GM19438 (cell line): ENCODE measurements around the gene AGGF1.
"Not testable (repeated sequence)": the region's sequence is repeated elsewhere in the genome, so short reads cannot be mapped to it uniquely, and the experiment has no call there.

ENCODE experiments used
- ATAC-seq: cut with Tn5 transposase; IDR thresholded peaks from one replicate; pipeline ENCODE4 v1.9.1; 2021; ENCODE audit warnings: low read depth; ENCODE audit not compliant: unreplicated experiment

Gene AGGF1, protein sequence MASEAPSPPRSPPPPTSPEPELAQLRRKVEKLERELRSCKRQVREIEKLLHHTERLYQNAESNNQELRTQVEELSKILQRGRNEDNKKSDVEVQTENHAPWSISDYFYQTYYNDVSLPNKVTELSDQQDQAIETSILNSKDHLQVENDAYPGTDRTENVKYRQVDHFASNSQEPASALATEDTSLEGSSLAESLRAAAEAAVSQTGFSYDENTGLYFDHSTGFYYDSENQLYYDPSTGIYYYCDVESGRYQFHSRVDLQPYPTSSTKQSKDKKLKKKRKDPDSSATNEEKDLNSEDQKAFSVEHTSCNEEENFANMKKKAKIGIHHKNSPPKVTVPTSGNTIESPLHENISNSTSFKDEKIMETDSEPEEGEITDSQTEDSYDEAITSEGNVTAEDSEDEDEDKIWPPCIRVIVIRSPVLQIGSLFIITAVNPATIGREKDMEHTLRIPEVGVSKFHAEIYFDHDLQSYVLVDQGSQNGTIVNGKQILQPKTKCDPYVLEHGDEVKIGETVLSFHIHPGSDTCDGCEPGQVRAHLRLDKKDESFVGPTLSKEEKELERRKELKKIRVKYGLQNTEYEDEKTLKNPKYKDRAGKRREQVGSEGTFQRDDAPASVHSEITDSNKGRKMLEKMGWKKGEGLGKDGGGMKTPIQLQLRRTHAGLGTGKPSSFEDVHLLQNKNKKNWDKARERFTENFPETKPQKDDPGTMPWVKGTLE

DNA sequence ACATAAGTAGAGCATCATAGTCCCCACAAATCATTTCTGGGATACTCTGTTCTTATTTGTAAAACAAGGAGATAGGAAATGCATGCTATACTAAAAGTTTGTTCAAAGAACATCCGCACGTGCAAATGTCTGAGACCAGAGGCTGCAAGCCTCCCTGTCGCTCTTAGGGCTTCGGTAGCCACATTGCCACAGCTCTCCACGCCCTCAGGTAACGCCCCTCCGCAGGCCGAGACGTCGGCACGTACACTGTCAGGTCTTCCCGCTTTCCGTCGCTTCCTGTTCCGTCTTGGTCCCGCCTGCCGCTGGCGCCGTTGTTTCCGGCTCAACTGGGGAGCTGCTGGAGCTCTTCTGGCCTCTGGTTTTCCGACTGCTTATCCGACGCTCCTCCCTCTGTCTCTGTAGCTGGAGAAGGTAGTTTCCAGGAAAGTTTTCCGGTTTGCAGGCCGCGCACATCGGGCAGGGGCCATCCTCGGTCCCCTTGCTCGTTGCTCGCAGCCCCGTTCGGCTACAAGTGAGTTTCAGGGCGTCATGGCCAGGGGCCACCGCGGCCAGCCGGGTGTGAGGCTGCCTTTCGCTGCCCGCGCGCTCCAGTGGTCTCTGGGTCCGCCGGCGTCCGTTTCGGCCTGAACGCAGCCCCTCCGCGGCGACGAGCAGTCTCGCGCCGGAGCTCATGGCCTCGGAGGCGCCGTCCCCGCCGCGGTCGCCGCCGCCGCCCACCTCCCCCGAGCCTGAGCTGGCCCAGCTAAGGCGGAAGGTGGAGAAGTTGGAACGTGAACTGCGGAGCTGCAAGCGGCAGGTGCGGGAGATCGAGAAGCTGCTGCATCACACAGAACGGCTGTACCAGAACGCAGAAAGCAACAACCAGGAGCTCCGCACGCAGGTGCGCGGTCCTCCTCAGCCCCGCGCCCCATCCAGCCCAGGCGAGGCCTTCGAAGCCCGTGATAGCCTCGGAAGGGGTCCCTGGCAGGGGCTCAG lies at the start of gene AGGF1:
Gene AGGF1, plus strand, starts transcription at position 308 of the 975 bp plus-strand sequence. Its CDS starts 363 bp downstream, at position 671.
- peak; percentile 98 for ATAC-seq

DNA sequence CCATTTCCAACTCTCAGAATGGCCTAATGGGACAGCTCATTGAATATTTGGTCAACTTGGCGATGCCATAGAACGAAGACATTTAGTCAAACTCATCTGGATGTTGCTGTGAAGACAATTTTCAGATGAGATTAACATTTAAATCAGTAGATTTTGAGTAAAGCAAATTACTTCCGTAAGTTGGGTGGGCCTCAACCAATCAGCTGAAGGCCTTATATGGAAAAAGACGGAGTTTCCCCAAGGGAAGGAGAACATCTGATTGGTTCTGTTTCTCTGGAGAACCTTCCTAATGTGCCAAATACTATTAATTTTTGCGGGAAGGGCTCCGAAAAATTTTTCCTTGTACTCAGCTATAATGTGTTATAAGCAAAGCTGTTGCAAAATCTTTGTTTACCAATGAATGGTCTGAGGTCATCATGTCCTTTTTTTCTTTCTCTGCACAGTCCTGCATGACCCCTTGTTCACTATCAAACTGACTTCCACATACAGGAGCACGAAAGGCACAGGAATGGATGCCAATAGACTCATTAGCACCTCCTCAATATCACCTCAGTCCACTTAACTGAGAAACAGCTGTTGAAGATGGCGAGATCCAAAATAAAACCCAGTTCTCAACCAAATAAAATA lies 49.6 kb upstream of the AGGF1 start:
- no peak for ATAC-seq

DNA sequence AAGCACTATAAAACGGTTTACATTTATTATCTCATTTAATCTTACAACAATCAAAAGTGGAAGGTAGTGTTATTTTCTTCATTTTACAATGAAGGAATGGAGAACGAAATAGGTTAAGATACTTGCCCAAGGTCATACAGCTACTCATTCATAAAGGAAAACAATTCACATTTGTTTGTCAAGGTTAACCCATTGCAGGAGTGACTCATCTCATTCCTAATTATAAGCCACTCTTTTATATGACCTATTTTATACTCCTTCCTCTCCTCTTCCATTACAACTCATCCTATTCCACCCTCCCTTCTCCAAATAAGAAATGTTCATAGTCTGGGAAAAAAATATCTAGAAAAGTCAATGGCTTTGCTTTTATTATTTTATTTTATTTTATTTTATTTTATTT lies 47.8 kb upstream of the AGGF1 start:
- no peak for ATAC-seq

DNA sequence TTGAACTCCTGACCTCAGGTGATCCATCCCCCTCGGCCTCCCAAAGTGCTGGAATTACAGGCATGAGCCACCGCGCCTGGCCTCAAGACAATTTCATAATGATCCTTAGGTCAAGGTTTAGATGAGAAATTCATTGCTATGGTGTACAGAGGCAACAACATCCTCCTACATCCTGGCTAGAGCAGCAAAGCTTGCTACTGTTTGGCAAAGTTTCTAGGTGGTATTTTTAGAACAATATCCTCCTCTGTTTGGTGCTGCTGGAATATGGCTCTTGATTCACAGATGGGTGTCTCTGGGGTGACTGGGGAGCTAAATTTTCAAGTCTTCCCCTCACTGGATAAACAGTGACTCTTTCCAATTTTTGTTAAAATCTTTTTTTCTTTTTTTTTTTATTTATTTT lies 46.7 kb upstream of the AGGF1 start:
- ATAC-seq: no peak

DNA sequence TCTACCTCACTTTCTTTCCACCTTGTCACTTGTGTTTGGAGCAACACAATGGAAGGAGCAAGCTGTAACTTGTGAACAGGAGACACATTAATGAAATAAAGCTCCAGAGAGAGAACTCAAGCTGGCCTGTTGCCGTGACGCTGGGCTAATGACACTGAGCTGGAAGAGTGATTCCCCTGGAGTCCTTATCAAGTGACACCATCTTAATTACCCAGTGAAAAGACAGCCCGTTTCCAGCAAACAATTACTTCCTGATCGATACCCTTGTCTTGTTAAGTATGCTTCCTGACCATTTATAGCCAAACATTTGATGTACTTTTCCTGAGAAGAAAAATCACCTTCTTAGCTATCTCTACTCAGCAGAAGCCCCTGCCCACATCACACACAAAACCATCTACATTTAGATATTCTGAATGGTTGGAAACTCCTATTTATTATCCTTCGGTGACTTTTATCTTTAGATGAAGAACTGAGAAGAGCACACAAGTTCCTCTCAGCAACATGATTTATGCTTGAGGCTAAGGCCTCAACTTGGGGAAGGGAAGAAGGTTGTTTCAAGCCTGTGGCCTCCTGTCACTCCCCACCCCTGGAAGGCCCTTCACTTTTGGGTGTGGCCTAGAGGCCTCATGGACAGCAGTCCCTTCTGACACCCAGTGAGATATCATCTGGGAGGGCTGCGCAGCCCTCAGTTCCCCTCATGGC lies 43.2 kb upstream of the AGGF1 start:
- ATAC-seq: no peak

DNA sequence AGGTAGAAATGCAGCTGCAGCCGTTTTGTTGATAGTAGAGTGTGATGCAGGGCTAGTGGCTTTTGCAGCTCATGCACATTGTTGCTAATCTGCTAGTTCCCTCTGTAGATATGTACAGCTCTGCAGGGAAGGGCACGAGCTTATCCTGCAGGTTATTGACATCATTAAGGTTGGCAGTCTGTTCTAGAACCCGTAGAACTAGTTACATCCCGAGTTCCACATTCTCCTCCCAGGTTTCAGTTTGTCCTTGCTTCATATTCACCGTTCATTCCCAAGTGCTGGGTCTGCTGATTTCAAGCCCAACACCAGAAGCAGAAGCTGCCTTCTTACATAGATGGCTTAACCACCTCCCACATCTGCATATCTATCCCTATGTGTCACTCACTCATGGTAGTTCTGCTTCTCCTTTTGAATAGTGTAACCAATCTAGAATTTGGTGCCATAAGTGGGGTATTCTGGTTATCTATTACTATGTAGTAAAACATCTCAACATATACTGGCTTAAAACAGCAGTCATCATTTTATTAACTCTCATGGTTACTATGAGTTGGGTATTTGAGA lies 39.2 kb upstream of the AGGF1 start:
- ATAC-seq: no peak

DNA sequence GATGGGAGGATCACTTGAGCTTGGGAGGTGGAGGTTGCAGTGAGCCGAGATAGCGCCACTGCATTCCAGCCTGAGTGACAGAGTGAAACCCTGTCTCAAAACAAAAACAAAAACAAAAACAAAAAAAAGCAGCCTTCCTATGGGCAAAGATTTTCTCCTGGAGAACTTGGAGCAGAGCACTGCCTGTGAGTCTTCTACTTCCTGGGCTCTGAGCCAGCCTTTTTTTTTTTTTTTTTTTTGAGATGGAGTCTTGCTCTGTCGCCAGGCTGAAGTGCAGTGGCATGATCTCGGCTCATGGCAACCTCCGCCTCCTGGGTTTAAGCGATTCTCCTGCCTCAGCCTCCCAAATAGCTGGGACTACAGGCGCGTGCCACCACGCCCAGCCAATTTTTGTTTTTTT lies 36.8 kb upstream of the AGGF1 start:
- ATAC-seq: not testable (repeated sequence)

DNA sequence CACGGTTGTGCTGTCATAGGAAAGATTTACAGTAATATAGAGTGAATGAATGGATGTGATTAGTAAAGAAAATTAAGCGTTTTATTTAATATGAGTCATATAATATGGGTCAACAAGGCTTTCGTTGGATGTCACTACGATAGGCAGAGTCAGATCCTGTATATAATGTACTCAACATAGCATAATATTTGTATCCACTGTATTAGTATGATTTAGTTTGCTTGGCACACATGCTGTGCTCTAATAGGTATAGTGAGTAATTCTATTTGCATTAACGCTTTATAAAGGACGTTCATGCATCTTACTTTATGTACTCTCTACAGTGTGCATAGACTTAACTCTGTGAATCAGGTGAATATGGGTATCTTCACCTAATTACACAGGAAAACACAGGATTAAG lies 35.9 kb upstream of the AGGF1 start:
- no peak for ATAC-seq

DNA sequence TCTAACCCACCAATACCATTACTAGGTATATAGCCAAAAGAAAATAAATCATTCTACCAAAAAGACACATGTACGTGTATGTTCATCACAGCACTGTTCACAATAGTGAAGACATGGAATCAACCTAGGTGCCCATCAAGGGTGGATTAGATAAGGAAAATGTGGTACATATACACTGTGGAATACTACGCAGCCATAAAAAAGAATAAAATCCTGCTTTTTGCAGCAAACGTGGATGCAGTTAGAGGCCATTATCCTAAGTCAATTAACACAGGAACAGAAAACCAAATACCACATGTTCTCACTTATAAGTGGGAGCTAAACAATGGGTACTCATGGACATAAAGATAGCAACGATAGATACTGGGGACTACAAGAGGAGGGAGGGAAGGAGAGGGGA lies 32.0 kb upstream of the AGGF1 start:
- not testable (repeated sequence) for ATAC-seq

DNA sequence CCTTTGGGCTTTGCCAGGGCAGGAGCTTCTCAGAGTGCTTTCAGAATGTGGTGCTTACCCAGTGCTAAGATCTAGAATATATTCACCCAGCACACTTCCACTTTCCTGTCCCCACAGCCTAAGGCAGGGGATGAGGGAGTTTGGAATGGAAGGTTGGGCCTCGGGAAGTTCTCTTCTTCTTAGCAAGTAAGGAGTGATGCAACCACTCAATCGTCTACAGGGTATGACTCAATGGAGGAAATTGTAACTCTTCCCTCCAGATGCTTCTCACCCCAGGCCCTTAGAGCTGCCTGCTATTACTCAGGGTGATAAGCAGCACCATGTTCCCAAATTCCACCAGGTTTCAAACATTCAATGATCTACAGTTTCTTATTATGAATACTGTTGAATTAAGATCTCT lies 30.8 kb upstream of the AGGF1 start:
- no peak for ATAC-seq

DNA sequence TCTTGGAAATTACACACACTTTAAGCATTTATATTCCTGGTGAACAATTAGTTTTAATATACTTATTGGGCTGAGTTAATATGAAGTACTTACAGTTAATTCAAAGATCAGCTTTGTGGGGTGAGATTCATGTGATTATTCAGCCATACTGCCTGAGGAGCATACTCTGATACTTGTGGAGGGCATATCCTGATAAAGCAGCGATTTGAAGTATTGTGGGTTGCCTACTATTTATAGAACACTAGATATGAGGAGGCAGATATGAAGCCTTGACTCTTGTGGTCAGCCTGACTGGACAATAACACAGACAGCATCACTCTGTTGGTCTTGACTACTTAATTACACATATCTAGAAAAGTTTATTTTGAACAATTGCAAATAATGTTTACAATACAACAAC lies 27.0 kb upstream of the AGGF1 start:
- no peak for ATAC-seq

DNA sequence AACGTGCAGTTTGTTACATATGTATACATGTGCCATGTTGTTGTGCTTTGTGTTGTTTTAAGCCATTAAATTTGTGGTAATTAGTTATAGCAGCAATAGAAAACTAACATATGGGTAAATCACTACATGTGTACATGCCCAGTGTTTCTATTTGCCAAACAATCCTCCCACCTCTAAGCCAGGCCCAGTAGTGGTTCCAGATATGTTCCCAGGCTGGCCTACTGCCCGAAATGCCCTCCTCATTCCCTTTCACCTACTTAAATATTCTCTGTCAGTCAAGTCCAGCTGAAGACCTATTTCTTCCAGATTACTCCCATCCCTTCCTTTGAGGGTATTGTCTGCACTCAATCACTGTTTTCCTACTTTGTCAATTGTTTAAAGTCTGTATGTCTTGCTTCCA lies 24.1 kb upstream of the AGGF1 start:
- ATAC-seq: no peak

DNA sequence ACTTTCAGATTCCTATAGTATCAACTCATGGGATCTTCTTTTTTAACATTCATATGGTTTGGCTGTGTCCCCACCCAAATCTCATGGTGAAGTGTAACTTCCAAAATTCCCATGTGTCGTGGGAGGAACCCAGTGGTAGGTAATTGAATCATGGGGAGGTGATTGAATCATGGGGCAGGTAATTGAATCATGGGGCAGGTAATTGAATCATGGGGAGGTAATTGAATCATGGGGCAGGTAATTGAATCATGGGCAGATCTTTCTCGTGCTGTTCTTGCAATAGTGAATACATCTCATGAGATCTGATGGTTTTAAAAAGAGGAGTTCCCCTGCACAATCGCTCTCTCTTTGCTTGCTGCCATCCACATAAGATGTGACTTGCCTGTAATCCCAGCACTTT lies 21.8 kb upstream of the AGGF1 start:
- no peak for ATAC-seq

DNA sequence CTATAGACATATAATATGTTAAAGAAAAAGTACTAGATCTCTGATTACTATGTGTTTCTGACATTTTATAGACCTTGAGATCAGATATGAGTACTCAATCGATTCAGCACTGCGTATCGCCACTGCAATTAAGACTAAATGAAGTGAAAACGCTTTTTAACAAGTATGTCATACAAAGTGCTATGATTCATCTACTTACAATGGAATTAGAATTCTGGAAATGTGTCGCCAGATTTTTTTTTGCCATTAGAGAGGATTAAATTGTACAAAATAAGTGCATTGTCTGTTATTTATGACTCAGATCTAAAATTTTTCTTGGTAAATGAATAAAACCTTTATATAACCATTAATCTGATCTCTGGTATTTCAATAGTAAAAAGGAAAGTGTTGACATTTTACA lies 20.0 kb upstream of the AGGF1 start:
- no peak for ATAC-seq

DNA sequence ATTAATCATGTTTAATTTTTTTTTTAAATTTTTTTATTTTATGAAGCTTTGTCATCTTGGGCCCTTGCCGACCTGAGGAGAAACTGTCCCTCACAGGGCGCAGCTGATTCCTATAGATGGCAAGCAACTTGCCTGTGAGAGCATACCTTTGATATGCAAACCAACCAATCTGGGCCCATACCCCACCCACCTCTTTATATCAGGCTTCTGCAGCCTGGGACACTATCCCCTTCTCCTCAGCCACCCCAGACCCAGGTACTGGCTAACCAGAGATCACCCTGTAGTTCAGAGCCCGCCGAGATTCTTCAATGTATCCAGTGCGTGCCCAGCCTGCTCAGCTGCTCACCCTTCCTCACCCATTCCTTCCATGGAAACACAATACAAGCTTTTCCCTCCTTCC lies 18.7 kb upstream of the AGGF1 start:
- no peak for ATAC-seq

DNA sequence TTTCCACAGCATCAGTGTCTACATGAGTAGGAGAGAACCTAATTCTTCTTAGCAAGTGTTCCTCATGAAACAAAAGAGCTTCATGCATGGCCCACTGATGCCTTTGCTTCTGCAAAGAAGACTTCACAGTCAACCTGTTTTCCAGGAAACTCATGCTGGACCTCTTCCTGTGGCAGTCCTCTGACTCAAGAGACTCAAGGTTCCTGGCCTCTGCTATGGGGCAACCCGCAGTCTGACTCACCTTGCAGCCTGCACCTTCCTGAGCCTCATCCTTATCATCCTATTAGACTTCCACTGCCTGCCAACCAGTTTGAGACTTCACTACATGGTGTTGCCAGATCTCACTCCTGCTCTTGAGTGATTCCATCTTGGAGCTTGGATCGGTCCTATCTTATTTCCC lies 17.6 kb upstream of the AGGF1 start:
- ATAC-seq: no peak

DNA sequence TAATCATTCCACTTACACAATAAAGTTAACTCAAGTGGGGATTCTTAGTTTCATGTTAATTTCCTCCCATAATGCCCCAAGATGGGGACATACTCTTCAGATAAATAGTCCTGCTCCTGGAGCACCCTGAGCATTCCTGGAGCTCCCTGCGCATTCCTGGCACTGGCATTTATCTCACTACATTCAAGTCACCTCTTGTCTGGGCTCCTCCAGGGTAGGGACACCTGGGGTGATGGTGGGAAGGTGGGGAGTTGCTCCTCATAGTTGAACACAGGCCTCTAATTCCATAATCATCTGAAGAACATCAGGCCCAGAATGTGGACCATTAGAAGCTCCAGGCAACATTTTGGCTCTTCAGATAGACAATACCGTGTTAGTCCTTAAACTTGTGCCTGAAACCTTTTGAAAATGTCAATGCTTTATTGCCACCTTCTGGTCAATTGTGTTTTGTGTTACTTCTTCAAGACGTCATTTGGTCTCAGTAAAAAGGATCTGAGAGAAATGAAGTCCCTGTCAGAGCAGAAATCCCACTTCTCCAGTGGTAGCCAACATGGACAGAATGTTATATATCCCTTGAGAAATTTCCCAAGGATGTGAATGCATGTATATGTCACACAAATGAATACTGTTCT lies 14.2 kb upstream of the AGGF1 start:
- no peak for ATAC-seq

DNA sequence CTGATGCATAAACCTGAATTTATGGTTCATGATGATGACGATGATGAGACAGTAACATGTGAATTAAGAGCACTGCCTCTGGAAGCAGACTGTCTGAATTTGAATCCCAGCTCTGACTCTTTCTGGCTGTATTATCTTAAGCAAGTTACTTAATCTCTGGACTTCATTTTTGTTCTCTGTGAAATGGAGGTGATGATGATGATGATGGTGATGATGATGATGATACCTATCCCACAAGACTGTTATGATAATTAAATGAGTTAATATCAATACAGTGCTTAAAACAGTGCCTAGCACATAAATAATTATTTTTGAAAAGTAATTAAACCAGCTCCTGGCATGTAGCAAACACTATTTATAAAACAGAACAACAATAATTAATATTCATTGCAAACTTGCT lies 13.2 kb upstream of the AGGF1 start:
- no peak for ATAC-seq

DNA sequence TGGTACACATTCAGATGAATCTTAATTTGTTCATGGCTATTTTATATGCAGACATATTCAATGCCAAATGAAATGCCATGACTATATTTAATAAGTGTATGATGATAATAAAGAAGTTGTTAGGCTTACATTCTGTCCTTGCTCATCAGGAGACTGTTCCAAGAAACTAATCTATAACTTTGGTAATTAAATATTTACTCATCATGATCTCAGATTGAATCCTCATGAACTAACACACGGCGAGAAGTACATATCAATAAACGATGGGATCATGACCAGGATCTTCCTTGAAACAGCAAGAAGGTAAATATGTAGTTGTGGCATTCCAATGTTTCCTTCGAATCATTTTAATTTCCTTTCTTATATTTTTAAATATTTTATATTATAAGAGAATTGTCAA lies 12.5 kb upstream of the AGGF1 start:
- no peak for ATAC-seq
